Transverse colon (tissue), 4 donors: ENCODE results near the gene MARCO. TPM values are rescaled to one million over a fixed set of nuclear protein-coding genes. Genes with fewer than 3 reads are reported as not detected.

Experiments
- DNase-seq: peaks from one replicate; pipeline ENCODE4 v3.0.0-alpha.2; 2019
- H3K27ac ChIP-seq, 4 donors: fragments of 200-600 bp; sonication (generic); 2 replicates each; pipeline ENCODE4 v1.5.1; 2016 to 2018; ENCODE audit warnings: inconsistent platforms in 4 of 4
- H3K27me3 ChIP-seq: fragments of 200-600 bp; sonication (generic); 2 replicates; pipeline ENCODE4 v1.5.1; 2017; ENCODE audit warnings: inconsistent platforms
- H3K36me3 ChIP-seq, 4 donors: fragments of 200-600 bp; sonication (generic); 2 replicates each; pipeline ENCODE4 v1.5.1; 2017 to 2019; ENCODE audit warnings: inconsistent platforms in 4 of 4
- H3K4me1 ChIP-seq, 4 donors: fragments of 200-600 bp; sonication (generic); 2 replicates each; pipeline ENCODE4 v1.5.1; 2017 to 2020; ENCODE audit warnings: inconsistent platforms in 4 of 4
- H3K4me3 ChIP-seq, 4 donors: fragments of 200-600 bp; sonication (generic); 1 replicate in 1 of 4; 2 replicates in 3 of 4; pipeline versions ENCODE4 v1.5.1 to v1.6.1; 2017 to 2019; ENCODE audit warnings: inconsistent platforms in 4 of 4
- H3K9me3 ChIP-seq, 2 donors: fragments of 200-600 bp; sonication (generic); 2 replicates each; pipeline ENCODE4 v1.5.1; 2017 to 2019; ENCODE audit warnings: inconsistent platforms in 2 of 2
- CTCF ChIP-seq, 5 experiments: fragments of 200-600 bp in 3 of 5; fragments of 450-650 bp in 2 of 5; sonication (generic) in 3 of 5; IDR thresholded peaks; 1 replicate in 2 of 5; 2 replicates in 3 of 5; pipeline ENCODE4 v1.5.1; 2016 to 2017; ENCODE audit warnings: antibody characterized with exemption in 5 of 5, inconsistent platforms in 3 of 5, mild to moderate bottlenecking in 2 of 5, moderate library complexity in 1 of 5
- EP300 ChIP-seq: sonication (generic); formaldehyde crosslinking; IDR thresholded peaks from one replicate; pipeline ENCODE4 v1.6.1; 2017; ENCODE audit warnings: antibody characterized with exemption, low read depth
- POLR2A ChIP-seq: fragments of 450-650 bp; IDR thresholded peaks from one replicate; pipeline ENCODE4 v1.6.1; 2016; ENCODE audit warnings: antibody characterized with exemption, mild to moderate bottlenecking, moderate library complexity
- POLR2AphosphoS5 ChIP-seq, 3 donors: sonication (generic); formaldehyde crosslinking; IDR thresholded peaks; one replicate each; pipeline ENCODE4 v1.6.1; 2016; ENCODE audit warnings: antibody characterized with exemption in 3 of 3
- WGBS, 2 donors: methylation state at CpG; one replicate each; pipeline ENCODE4 v1.1.5; 2018; ENCODE audit warnings: low coverage in 1 of 2; 5-methylcytosine and 5-hydroxymethylcytosine counted together
- in situ Hi-C, 4 donors: fragments of 200-750 bp; cut with MboI; loops; one replicate each; pipeline versions ENCODE4 v1.15.0 to v1.15.1; 2017; ENCODE audit warnings: low sequenced_read_pairs in 3 of 4, low pct_ligation_motif_present in 1 of 4, low pct_unique_long_range_greater_than_20kb in 1 of 4
- intact Hi-C: fragments of 100-400 bp; cut with DNase I; formaldehyde crosslinking; loops from one replicate; pipeline ENCODE4 v1.15.1; 2023; ENCODE audit warnings: low total_unique reads
- total RNA-seq, 4 donors: library from RNA; depleted of rRNA; stranded (reverse); fragments of >200 nt; gene quantifications; one replicate each; pipeline ENCODE4 v1.1.0, GENCODE V29; 2016

Gene MARCO
- 10 to 100 TPM in 1 of 4 donors, 1 to 10 TPM in 3; 1.9 to 47.0 (median 4.4) TPM for total RNA-seq

GRCh38 chr2:118942031-118942430, at the start of gene MARCO:
Gene MARCO, plus strand, starts transcription at chr2:118942194. Its CDS starts 107 bp downstream, at chr2:118942301.
- WGBS, 2 donors, result 74 to 80% methylated on average over 3 to 7 of the region's 7 CpGs
- H3K27ac ChIP-seq, result no peak within 1 kb of the TSS

GRCh38 chr2:118893100-118893499, 48.9 kb upstream of the MARCO start:
- no peaks in the 10 kb centered on the region for H3K27me3 ChIP-seq
- H3K4me1 ChIP-seq, result no peaks in the 10 kb centered on the region
- WGBS, 2 donors, result 60 to 90% methylated on average over 2 to 3 of the region's 3 CpGs
- intact Hi-C loops, result no loop called here
- peaks cover 17 to 18% of the 10 kb centered on the region in 2 donors for H3K9me3 ChIP-seq
- H3K27ac ChIP-seq, result no peak overlapping the region
- no peak overlapping the region for H3K4me3 ChIP-seq
- DNase-seq, result no peak
- in situ Hi-C loops, result loop anchor here (25.0 kb wide), 4 partner anchors 119 to 594 kb away; no protein-coding TSS in a partner anchor
- TF ChIP-seq CTCF (IDR thresholded peaks at IDR 0.05) (no peak), EP300 (no peak), POLR2AphosphoS5 (IDR thresholded peaks at IDR 0.05) (no peak), POLR2A (no peak)
- no peaks in the 10 kb centered on the region for H3K36me3 ChIP-seq

More at GRCh38 chr2:118942031-118942430, at the start of gene MARCO:
- Histone ChIP-seq H3K4me3 (no peak within 1 kb of the TSS), H3K27me3 (no peaks in the 10 kb centered on the region), H3K36me3 (no peaks in the 10 kb centered on the region), H3K4me1 (peaks cover 4 to 18% (median 6%) of the 10 kb centered on the region in 4 donors), H3K9me3 (no peaks in the 10 kb centered on the region)
- DNase-seq, result no peak
- intact Hi-C loops (no loop called here), in situ Hi-C loops (no loop called here)
- no peak for TF ChIP-seq POLR2A
- no peak for TF ChIP-seq CTCF (IDR thresholded peaks at IDR 0.05)
- TF ChIP-seq POLR2AphosphoS5 (IDR thresholded peaks at IDR 0.05), result no peak
- no peak for TF ChIP-seq EP300

- peaks cover 0 to 23% (median 8%) of the 10 kb centered on the region in 4 donors for H3K4me1 ChIP-seq
- in situ Hi-C loops, result no loop called here
- WGBS, 2 donors, result 36 to 58% methylated on average over 3 to 11 of the region's 11 CpGs
- TF ChIP-seq CTCF (IDR thresholded peaks at IDR 0.05) (no peak), POLR2AphosphoS5 (IDR thresholded peaks at IDR 0.05) (peak in 1 of 3 donors; percentile 57), EP300 (no peak), POLR2A (no peak)
- H3K27me3 ChIP-seq, result no peaks in the 10 kb centered on the region
- H3K9me3 ChIP-seq, result no peaks in the 10 kb centered on the region
- no peak for DNase-seq
- intact Hi-C loops, result no loop called here
- H3K27ac ChIP-seq, result peak overlapping the region; percentile 64 to 83 (median 76)
- H3K4me3 ChIP-seq, result no peak overlapping the region
- H3K36me3 ChIP-seq, result no peaks in the 10 kb centered on the region
Observed at GRCh38 chr2:118902266-118903028, 39.5 kb upstream of the MARCO start.

GRCh38 chr2:118903029-118903351, 39.0 kb upstream of the MARCO start:
- Histone ChIP-seq H3K27ac (peak overlapping the region; percentile 64 to 83 (median 76)), H3K9me3 (no peaks in the 10 kb centered on the region), H3K4me3 (no peak overlapping the region), H3K36me3 (no peaks in the 10 kb centered on the region), H3K4me1 (peaks cover 0 to 23% (median 8%) of the 10 kb centered on the region in 4 donors), H3K27me3 (no peaks in the 10 kb centered on the region)
- no peak for TF ChIP-seq POLR2A
- TF ChIP-seq POLR2AphosphoS5 (IDR thresholded peaks at IDR 0.05), result peak in 1 of 3 donors; percentile 27
- peak; percentile 21 for DNase-seq
- intact Hi-C loops, result no loop called here
- WGBS, 2 donors, result 35% methylated on average over 2 of the region's 2 CpGs; no CpG with 5 or more reads in 1 of the 2 donors
- in situ Hi-C loops, result no loop called here
